Testis (tissue), 3 donors: Measurements from ENCODE around the gene MMP20. TPM values are rescaled to one million over a fixed set of nuclear protein-coding genes. Genes with fewer than 3 reads are reported as not detected.
"Not testable (repeated sequence)": the region's sequence is repeated elsewhere in the genome, so short reads cannot be mapped to it uniquely, and the experiment has no call there.

Experiments
- DNase-seq: peaks from one replicate; pipeline ENCODE4 v3.0.0-alpha.2; 2019
- H3K27ac ChIP-seq, 2 donors: fragments of 200-600 bp; sonication (generic); one replicate each; pipeline ENCODE4 v1.5.1; 2019
- H3K27me3 ChIP-seq: fragments of 200-600 bp; sonication (generic); one replicate; pipeline ENCODE4 v1.5.1; 2019
- H3K36me3 ChIP-seq: fragments of 200-600 bp; sonication (generic); one replicate; pipeline ENCODE4 v1.5.1; 2017; ENCODE audit warnings: low read depth; ENCODE audit errors: missing control alignments
- H3K4me1 ChIP-seq: fragments of 200-600 bp; sonication (generic); one replicate; pipeline ENCODE4 v1.5.1; 2019
- H3K4me3 ChIP-seq, 2 donors: fragments of 200-600 bp; sonication (generic); one replicate each; pipeline ENCODE4 v1.5.1; 2017 to 2019
- H3K9me3 ChIP-seq: fragments of 200-600 bp; sonication (generic); one replicate; pipeline ENCODE4 v1.5.1; 2017
- POLR2A ChIP-seq: fragments of 450-650 bp; IDR thresholded peaks from one replicate; pipeline ENCODE4 v1.6.1; 2017; ENCODE audit warnings: antibody characterized with exemption, mild to moderate bottlenecking, moderate library complexity
- WGBS, 2 donors: methylation state at CpG; one replicate each; pipeline ENCODE4 v1.1.5; 2018; 5-methylcytosine and 5-hydroxymethylcytosine counted together
- intact Hi-C: fragments of 100-400 bp; cut with DNase I; formaldehyde crosslinking; loops from one replicate; pipeline ENCODE4 v1.15.1; 2023; ENCODE audit warnings: low total_unique reads
- polyA plus RNA-seq: library from polyadenylated mRNA; stranded (reverse); fragments of 350-450 nt; fragmentation: Illumina TruSeq; extraction: RNeasy Lipid Tissue Mini Kit (QIAGEN cat#74804); gene quantifications from one replicate; pipeline ENCODE4 v1.2.3, GENCODE V29; 2014; ENCODE audit warnings: low read depth, low replicate concordance; ENCODE audit not compliant: insufficient read depth
- total RNA-seq, 2 donors: library from RNA; depleted of rRNA; stranded (reverse); fragments of >200 nt; gene quantifications; one replicate each; pipeline ENCODE4 v1.2.3, GENCODE V29; 2016
- TF ChIP-seq, protein P1 (sequence below), 3 experiments: fragments of 450-650 bp in 2 of 3; fragments of 200-600 bp in 1 of 3; sonication (generic) in 1 of 3; IDR thresholded peaks; one replicate each; pipeline ENCODE4 v1.5.1; 2016 to 2019; ENCODE audit warnings: antibody characterized with exemption in 3 of 3, mild to moderate bottlenecking in 2 of 3, moderate library complexity in 1 of 3

MMP20 gene
- total and polyA plus RNA-seq, 3 donors from 2014 or later: 3.1 to 15.5 TPM; not detected in 1

GRCh38 chr11:102637731-102638130, 12.6 kb upstream of the MMP20 start:
- Histone ChIP-seq H3K4me1 (no peaks in the 10 kb centered on the region), H3K27me3 (no peaks in the 10 kb centered on the region), H3K9me3 (no peaks in the 10 kb centered on the region), H3K4me3 (no peak overlapping the region), H3K27ac (no peak overlapping the region), H3K36me3 (no peaks in the 10 kb centered on the region)
- WGBS, 2 donors: 79 to 86% methylated on average over 5 of the region's 5 CpGs
- TF ChIP-seq, protein P1, sequence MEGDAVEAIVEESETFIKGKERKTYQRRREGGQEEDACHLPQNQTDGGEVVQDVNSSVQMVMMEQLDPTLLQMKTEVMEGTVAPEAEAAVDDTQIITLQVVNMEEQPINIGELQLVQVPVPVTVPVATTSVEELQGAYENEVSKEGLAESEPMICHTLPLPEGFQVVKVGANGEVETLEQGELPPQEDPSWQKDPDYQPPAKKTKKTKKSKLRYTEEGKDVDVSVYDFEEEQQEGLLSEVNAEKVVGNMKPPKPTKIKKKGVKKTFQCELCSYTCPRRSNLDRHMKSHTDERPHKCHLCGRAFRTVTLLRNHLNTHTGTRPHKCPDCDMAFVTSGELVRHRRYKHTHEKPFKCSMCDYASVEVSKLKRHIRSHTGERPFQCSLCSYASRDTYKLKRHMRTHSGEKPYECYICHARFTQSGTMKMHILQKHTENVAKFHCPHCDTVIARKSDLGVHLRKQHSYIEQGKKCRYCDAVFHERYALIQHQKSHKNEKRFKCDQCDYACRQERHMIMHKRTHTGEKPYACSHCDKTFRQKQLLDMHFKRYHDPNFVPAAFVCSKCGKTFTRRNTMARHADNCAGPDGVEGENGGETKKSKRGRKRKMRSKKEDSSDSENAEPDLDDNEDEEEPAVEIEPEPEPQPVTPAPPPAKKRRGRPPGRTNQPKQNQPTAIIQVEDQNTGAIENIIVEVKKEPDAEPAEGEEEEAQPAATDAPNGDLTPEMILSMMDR (IDR thresholded peaks at IDR 0.05): no peak
- TF ChIP-seq POLR2A: no peak
- intact Hi-C loops: no loop called here
- DNase-seq: no peak

DNA sequence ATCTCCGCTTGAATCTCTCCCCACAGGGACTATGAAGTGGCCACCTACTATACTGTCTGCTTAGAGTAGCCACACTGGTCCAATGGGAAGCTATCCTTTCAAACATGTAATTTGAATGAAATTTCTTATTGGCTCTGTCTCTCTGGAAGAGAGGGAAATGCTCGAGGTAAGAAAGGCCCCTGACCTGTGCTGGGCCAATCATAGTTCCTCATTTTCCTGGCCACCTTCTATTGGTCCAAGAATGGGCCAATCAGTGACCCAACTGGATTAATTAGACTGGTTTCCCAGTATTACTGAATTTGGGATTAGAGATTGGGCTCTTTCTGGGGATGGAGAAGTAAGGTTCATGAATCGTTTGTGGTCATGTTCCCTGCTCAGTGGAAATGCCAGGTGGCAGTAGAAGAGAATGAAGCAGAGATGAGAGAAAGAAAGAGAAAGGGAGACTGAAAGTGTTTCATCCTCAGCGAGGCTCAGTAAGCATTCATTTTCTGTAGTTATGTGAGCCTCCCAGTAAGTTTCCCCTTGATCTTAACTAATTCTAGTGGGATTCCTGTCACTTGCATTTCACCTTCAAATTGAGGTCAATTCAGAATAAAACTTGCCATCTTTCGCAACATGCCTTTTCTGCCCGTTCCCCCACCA, 8.4 kb upstream of the MMP20 start:
- H3K4me1 ChIP-seq: no peaks in the 10 kb centered on the region
- H3K36me3 ChIP-seq: no peaks in the 10 kb centered on the region
- TF ChIP-seq, protein P1 (IDR thresholded peaks at IDR 0.05): no peak
- TF ChIP-seq POLR2A: no peak
- H3K9me3 ChIP-seq: no peaks in the 10 kb centered on the region
- H3K27ac ChIP-seq: no peak overlapping the region
- intact Hi-C loops: no loop called here
- H3K4me3 ChIP-seq: no peak overlapping the region
- no peaks in the 10 kb centered on the region for H3K27me3 ChIP-seq
- DNase-seq: peak; percentile 22
- 67 to 68% methylated on average over 6 of the region's 6 CpGs for WGBS, 2 donors

GRCh38 chr11:102632026-102632425, 6.9 kb upstream of the MMP20 start:
- Histone ChIP-seq H3K9me3 (no peaks in the 10 kb centered on the region), H3K36me3 (no peaks in the 10 kb centered on the region), H3K27ac (no peak overlapping the region), H3K4me3 (no peak overlapping the region), H3K27me3 (no peaks in the 10 kb centered on the region), H3K4me1 (no peaks in the 10 kb centered on the region)
- no peak for TF ChIP-seq POLR2A
- TF ChIP-seq, protein P1 (IDR thresholded peaks at IDR 0.05): no peak
- WGBS, 2 donors: 67 to 97% methylated on average over 1 of the region's 1 CpG
- DNase-seq: no peak
- intact Hi-C loops: no loop called here

DNA sequence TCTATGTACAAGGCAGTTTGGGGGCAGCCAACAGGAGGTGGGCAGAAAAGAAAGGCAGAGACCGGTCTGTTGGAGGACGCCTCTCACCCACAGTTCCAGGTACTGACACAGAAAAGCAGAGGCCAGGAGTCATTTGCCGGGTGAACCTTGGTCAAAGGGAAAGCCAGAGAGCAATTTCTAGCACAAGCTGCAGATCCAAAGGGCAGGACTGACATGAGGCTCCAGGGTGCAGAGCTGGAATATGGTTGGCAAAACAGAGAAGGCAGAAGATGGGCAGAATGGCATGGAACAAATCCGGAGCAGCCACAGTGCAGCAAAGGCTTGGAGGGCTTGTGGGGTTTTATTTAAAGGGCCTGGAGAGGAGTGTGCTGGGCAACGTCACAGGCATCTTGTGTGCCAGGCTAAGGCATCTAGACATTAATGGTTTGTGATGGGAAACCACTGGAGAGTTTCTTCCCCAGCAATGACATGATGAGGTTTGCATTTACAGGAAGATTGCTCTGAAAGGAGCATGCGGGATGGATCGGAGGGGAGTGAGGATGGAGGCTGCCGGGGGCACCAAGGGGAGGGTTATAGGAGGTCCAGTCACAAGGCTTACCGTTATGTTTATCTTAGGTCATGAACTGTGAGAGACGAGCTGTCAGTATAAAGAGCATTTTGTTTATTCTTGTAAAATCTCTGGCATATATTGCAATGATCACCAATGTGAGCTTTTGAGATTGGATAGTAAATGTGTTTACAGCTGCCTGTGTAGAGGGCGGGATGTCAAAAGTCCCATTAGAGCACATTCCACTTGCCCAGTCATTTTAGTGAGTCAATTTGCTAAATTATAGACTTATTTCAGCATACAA, 5.7 kb upstream of the MMP20 start:
- H3K36me3 ChIP-seq: no peaks in the 10 kb centered on the region
- TF ChIP-seq, protein P1 (IDR thresholded peaks at IDR 0.05): no peak
- TF ChIP-seq POLR2A: no peak
- H3K4me1 ChIP-seq: no peaks in the 10 kb centered on the region
- no peaks in the 10 kb centered on the region for H3K27me3 ChIP-seq
- no peak overlapping the region for H3K4me3 ChIP-seq
- intact Hi-C loops: no loop called here
- 49 to 68% methylated on average over 11 of the region's 11 CpGs for WGBS, 2 donors
- no peak overlapping the region for H3K27ac ChIP-seq
- H3K9me3 ChIP-seq: no peaks in the 10 kb centered on the region
- no peak for DNase-seq

DNA sequence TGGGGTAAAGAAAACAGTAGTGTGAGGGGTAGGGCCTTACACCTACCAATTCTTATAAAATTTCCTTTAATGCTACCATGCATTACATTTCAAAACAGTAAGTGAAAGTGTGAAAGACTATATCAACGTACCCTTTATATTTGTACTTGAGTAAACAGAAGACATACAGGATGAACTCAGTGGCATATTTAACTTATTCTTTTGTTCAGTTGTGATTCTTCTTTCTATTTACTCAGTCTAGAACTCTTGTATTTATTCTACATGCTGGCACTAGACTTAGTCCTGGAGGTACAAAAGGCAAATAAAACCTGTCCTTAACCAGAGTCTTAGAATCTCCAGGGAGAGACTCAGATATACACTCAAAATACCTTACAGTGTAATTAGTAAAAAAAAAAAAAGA, 4.8 kb upstream of the MMP20 start:
- H3K9me3 ChIP-seq, H3K36me3 ChIP-seq, H3K27me3 ChIP-seq, intact Hi-C loops, H3K27ac ChIP-seq, DNase-seq, H3K4me1 ChIP-seq, H3K4me3 ChIP-seq: not testable (repeated sequence)
- WGBS, 2 donors: 75 to 79% methylated on average over 1 of the region's 1 CpG
